ENCODE data around the gene AMH. TPM values are rescaled to one million over a fixed set of nuclear protein-coding genes. Genes with fewer than 3 reads are reported as not detected.

Gene AMH
- total and polyA plus RNA-seq, 2 of the 13 experiments (the other 11 are each of a cell fraction or from before 2014, with no cell fraction given): 0.03 to 0.18 TPM

DNA sequence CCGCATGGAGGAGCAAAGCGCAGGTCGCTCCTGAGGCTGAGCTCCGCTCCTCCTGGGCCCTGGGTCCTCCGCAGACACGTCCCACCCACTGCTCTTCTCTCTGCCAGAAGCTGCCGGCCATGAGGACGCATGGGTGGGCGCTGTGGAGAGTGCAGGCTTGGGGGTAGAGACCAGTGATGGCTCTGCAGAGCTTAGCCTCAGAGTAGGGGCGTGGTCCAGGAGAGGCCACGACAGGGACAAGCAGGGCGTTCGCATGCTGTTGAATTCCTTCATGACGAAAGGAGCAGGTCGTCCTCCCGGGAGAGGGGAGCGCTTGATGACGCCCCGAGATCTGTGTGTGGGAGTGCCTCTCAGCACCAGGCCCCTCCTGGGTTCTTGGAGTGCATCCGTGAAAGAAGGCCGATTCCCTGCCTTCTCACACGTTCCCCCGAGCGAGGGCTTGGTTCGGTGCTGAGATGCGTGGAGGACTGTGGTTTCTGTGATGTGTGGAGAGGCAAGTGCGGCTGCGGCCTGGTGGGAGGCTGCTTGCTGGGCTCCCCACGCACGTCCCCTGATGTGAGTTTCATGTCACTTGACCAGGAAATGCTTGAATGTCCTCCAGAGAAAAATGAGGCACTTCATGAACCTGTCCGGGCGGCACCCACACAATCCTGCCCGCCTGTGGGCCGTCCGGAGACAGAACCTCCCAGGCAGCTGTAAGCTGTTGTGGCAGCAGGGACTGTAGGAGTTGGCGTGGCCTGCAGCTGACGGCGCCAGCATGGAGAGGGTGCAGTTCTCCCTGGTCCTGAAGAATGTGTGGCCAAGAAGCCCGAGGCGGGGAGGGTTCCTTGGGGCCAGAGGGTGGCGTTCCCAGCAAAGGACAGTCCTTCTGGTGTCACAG, 8.0 kb upstream of the AMH start:
- peak overlapping the region; percentile 58 for H3K27ac ChIP-seq (ENCODE audit: extremely low read length, insufficient read depth, low read length)
- peaks cover 17 to 34% of the 10 kb centered on the region in 2 experiments; a peak in 4 of 5 replicates for H3K36me3 ChIP-seq (replicated peaks in 1 of 2; ENCODE audit: control insufficient read depth in 1 of 2, insufficient read depth in 2 of 2, low read length in 2 of 2)
- BruUV-seq (replicated peaks): no TSS peak
- WGBS (ENCODE audit: low lambda C conversion rate): 86% methylated on average over 23 of the region's 41 CpGs
- peak overlapping the region; percentile 98 for H3K4me2 ChIP-seq (ENCODE audit: low read depth, low read length)
- DNase-seq (ENCODE audit: low spot score): no peak
- H3K9ac ChIP-seq (ENCODE audit: insufficient read depth, low read depth, low read length): peak overlapping the region; percentile 44; the same call in 1 of the 2 replicates
- in situ Hi-C loops (cut with HindIII; ENCODE audit: extremely low pct_ligation_motif_present, low pct_unique_long_range_greater_than_20kb) (no loop called here), intact Hi-C loops (cut with micrococcal nuclease; ENCODE audit: unreplicated experiment) (no loop called here)
- no peaks in the 10 kb centered on the region for H3K9me3 ChIP-seq (ENCODE audit: low read length)
- H2AFZ ChIP-seq (ENCODE audit: low read length): no peak overlapping the region
- peaks cover 51% of the 10 kb centered on the region for H4K20me1 ChIP-seq (ENCODE audit: insufficient read depth, low read length)
- POLR2A ChIA-PET: interaction anchor here (1.4 to 5.8 kb wide), 2 partner anchors 20 to 26 kb away, joined by 4 to 35 read pairs; no protein-coding TSS in a partner anchor
- H3K27me3 ChIP-seq (ENCODE audit: control insufficient read depth in 1 of 2, insufficient read depth in 2 of 2, low read length in 2 of 2): no peaks in the 10 kb centered on the region
- peaks cover 68% of the 10 kb centered on the region for H3K79me2 ChIP-seq (ENCODE audit: insufficient read depth, low read length)
- CTCF ChIA-PET (ENCODE audit: low intra/inter-chr PET ratio, low total read pairs): no interaction called here
- H3K4me1 ChIP-seq (ENCODE audit: insufficient read depth, low read length): peaks cover 74% of the 10 kb centered on the region
- no peak for ATAC-seq
- TF ChIP-seq, protein P1, sequence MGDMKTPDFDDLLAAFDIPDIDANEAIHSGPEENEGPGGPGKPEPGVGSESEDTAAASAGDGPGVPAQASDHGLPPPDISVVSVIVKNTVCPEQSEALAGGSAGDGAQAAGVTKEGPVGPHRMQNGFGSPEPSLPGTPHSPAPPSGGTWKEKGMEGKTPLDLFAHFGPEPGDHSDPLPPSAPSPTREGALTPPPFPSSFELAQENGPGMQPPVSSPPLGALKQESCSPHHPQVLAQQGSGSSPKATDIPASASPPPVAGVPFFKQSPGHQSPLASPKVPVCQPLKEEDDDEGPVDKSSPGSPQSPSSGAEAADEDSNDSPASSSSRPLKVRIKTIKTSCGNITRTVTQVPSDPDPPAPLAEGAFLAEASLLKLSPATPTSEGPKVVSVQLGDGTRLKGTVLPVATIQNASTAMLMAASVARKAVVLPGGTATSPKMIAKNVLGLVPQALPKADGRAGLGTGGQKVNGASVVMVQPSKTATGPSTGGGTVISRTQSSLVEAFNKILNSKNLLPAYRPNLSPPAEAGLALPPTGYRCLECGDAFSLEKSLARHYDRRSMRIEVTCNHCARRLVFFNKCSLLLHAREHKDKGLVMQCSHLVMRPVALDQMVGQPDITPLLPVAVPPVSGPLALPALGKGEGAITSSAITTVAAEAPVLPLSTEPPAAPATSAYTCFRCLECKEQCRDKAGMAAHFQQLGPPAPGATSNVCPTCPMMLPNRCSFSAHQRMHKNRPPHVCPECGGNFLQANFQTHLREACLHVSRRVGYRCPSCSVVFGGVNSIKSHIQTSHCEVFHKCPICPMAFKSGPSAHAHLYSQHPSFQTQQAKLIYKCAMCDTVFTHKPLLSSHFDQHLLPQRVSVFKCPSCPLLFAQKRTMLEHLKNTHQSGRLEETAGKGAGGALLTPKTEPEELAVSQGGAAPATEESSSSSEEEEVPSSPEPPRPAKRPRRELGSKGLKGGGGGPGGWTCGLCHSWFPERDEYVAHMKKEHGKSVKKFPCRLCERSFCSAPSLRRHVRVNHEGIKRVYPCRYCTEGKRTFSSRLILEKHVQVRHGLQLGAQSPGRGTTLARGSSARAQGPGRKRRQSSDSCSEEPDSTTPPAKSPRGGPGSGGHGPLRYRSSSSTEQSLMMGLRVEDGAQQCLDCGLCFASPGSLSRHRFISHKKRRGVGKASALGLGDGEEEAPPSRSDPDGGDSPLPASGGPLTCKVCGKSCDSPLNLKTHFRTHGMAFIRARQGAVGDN (CRISPR knock-in tag; IDR thresholded peaks at IDR 0.05): peak; percentile 24; the same call in 1 of the 2 replicates
- TF ChIP-seq, protein P2, sequence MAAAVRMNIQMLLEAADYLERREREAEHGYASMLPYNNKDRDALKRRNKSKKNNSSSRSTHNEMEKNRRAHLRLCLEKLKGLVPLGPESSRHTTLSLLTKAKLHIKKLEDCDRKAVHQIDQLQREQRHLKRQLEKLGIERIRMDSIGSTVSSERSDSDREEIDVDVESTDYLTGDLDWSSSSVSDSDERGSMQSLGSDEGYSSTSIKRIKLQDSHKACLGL (CRISPR knock-in tag; IDR thresholded peaks at IDR 0.05): peak; percentile 43; the same call in 1 of the 2 replicates
- TF ChIP-seq RBFOX2 (IDR thresholded peaks at IDR 0.05; ENCODE audit: low read depth, low read length) (0 out of 2 replicates have a peak, but pooled peaks have one; percentile 38), JDP2 (CRISPR knock-in tag; IDR thresholded peaks at IDR 0.05; ENCODE audit: borderline replicate concordance) (no peak), ZFX (CRISPR knock-in tag; IDR thresholded peaks at IDR 0.05; ENCODE audit: low read depth) (0 out of 2 replicates have a peak, but pooled peaks have one; percentile 5), ZFY (CRISPR knock-in tag; IDR thresholded peaks at IDR 0.05) (peak; percentile 40; the same call in 1 of the 2 replicates), ZNF598 (CRISPR knock-in tag; IDR thresholded peaks at IDR 0.05; ENCODE audit: borderline replicate concordance) (0 out of 2 replicates have a peak, but pooled peaks have one; percentile 36), BORCS8-MEF2B (CRISPR knock-in tag; IDR thresholded peaks at IDR 0.05) (no peak), SNAPC2 (CRISPR knock-in tag; IDR thresholded peaks at IDR 0.05) (no peak), GTF3A (CRISPR knock-in tag; conservative IDR thresholded peaks at IDR 0.05) (no peak), SRY (CRISPR knock-in tag; IDR thresholded peaks at IDR 0.05) (0 out of 2 replicates have a peak, but pooled peaks have one; percentile 30), HNRNPL (IDR thresholded peaks at IDR 0.05; ENCODE audit: low read depth, low read length) (0 out of 2 replicates have a peak, but pooled peaks have one; percentile 17)
- TF ChIP-seq, protein P3, sequence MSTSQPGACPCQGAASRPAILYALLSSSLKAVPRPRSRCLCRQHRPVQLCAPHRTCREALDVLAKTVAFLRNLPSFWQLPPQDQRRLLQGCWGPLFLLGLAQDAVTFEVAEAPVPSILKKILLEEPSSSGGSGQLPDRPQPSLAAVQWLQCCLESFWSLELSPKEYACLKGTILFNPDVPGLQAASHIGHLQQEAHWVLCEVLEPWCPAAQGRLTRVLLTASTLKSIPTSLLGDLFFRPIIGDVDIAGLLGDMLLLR (CRISPR knock-in tag; IDR thresholded peaks at IDR 0.05): no peak
- FAIRE-seq: no peak
- peak overlapping the region in 1 of 3 experiments; percentile 17; a peak in 1 of 6 replicates for H3K4me3 ChIP-seq (replicated peaks in 1 of 3; ENCODE audit: insufficient read depth in 1 of 3, low read depth in 2 of 3, low read length in 3 of 3)

Data from HepG2 (cell line).